Breast epithelium (tissue), 4 donors: ENCODE measurements around the gene H6PD. TPM values are rescaled to one million over a fixed set of nuclear protein-coding genes. Genes with fewer than 3 reads are reported as not detected.

ENCODE experiments used
- DNase-seq, 2 donors: peaks; one replicate each; pipeline ENCODE4 v3.0.0-alpha.2; 2019; ENCODE audit warnings: low spot score in 2 of 2
- H3K27ac ChIP-seq, 2 donors: fragments of 200-600 bp; sonication (generic) in 1 of 2; one replicate each; pipeline ENCODE4 v1.5.1; 2016 to 2019; ENCODE audit warnings: mild to moderate bottlenecking in 1 of 2
- H3K27me3 ChIP-seq, 2 donors: fragments of 200-600 bp; sonication (generic) in 1 of 2; one replicate each; pipeline versions ENCODE4 v1.5.1 to v1.6.0; 2017 to 2019; ENCODE audit warnings: control low read depth in 1 of 2, mild to moderate bottlenecking in 1 of 2
- H3K36me3 ChIP-seq: fragments of 200-600 bp; one replicate; pipeline ENCODE4 v1.5.1; 2019
- H3K4me1 ChIP-seq, 2 donors: fragments of 200-600 bp; sonication (generic); one replicate each; pipeline ENCODE4 v1.5.1; 2016 to 2019; ENCODE audit warnings: control low read depth in 1 of 2
- H3K4me3 ChIP-seq, 3 donors: fragments of 200-600 bp; sonication (generic); 1 replicate in 2 of 3; 2 replicates in 1 of 3; pipeline ENCODE4 v1.5.1; 2016 to 2019; ENCODE audit warnings: mild to moderate bottlenecking in 3 of 3, moderate library complexity in 2 of 3
- H3K9me3 ChIP-seq, 2 donors: fragments of 200-600 bp; sonication (generic) in 1 of 2; one replicate each; pipeline ENCODE4 v1.5.1; 2016 to 2019; ENCODE audit warnings: control low read depth in 1 of 2
- CTCF ChIP-seq, 3 donors: fragments of 450-650 bp; IDR thresholded peaks; one replicate each; pipeline ENCODE4 v1.5.1; 2016 to 2017; ENCODE audit warnings: antibody characterized with exemption in 3 of 3, mild to moderate bottlenecking in 3 of 3, moderate library complexity in 3 of 3
- POLR2A ChIP-seq: fragments of 450-650 bp; IDR thresholded peaks from one replicate; pipeline ENCODE4 v1.6.1; 2016; ENCODE audit warnings: antibody characterized with exemption, mild to moderate bottlenecking, moderate library complexity
- POLR2AphosphoS5 ChIP-seq, 3 donors: sonication (generic); formaldehyde crosslinking; IDR thresholded peaks; one replicate each; pipeline ENCODE4 v1.6.1; 2017; ENCODE audit warnings: antibody characterized with exemption in 3 of 3
- intact Hi-C: fragments of 100-400 bp; cut with DNase I; formaldehyde crosslinking; loops from one replicate; pipeline ENCODE4 v1.15.1; 2023; ENCODE audit warnings: low total_unique reads
- total RNA-seq, 3 donors: library from RNA; depleted of rRNA; stranded (reverse); fragments of >200 nt; gene quantifications; one replicate each; pipeline ENCODE4 v1.1.0, GENCODE V29; 2016

The H6PD gene
- total RNA-seq, 3 donors from 2014 or later, result 46.4 to 77.4 (median 49.5) TPM

GRCh38 chr1:9202240-9202870, 32.2 kb upstream of the H6PD start:
- TF ChIP-seq POLR2AphosphoS5 (IDR thresholded peaks at IDR 0.05), result no peak
- TF ChIP-seq POLR2A, result no peak
- no peak for TF ChIP-seq CTCF (IDR thresholded peaks at IDR 0.05)
- peak overlapping the region in 2 of 3 donors; percentile 34 to 65 for H3K4me3 ChIP-seq
- H3K27ac ChIP-seq, result no peak overlapping the region
- peaks cover 0 to 8% of the 10 kb centered on the region in 2 donors for H3K4me1 ChIP-seq
- DNase-seq, result no peak
- intact Hi-C loops, result no loop called here
- no peaks in the 10 kb centered on the region for H3K9me3 ChIP-seq
- H3K36me3 ChIP-seq, result no peaks in the 10 kb centered on the region
- peaks cover 0 to 40% of the 10 kb centered on the region in 2 donors for H3K27me3 ChIP-seq

GRCh38 chr1:9203511-9203982, 31.0 kb upstream of the H6PD start:
- no peak for DNase-seq
- Histone ChIP-seq H3K4me3 (no peak overlapping the region), H3K36me3 (no peaks in the 10 kb centered on the region), H3K27me3 (peaks cover 0 to 28% of the 10 kb centered on the region in 2 donors), H3K9me3 (no peaks in the 10 kb centered on the region), H3K27ac (no peak overlapping the region), H3K4me1 (peaks cover 0 to 8% of the 10 kb centered on the region in 2 donors)
- intact Hi-C loops, result no loop called here
- no peak for TF ChIP-seq CTCF (IDR thresholded peaks at IDR 0.05)
- TF ChIP-seq POLR2AphosphoS5 (IDR thresholded peaks at IDR 0.05), result no peak
- no peak for TF ChIP-seq POLR2A

GRCh38 chr1:9204156-9204720, 30.3 kb upstream of the H6PD start:
- no peaks in the 10 kb centered on the region for H3K36me3 ChIP-seq
- no peak overlapping the region for H3K27ac ChIP-seq
- no peak overlapping the region for H3K4me3 ChIP-seq
- H3K9me3 ChIP-seq, result no peaks in the 10 kb centered on the region
- H3K27me3 ChIP-seq, result peaks cover 0 to 22% of the 10 kb centered on the region in 2 donors
- DNase-seq, result no peak
- intact Hi-C loops, result no loop called here
- peaks cover 0 to 8% of the 10 kb centered on the region in 2 donors for H3K4me1 ChIP-seq
- TF ChIP-seq POLR2A (no peak), CTCF (IDR thresholded peaks at IDR 0.05) (no peak), POLR2AphosphoS5 (IDR thresholded peaks at IDR 0.05) (no peak)

- no peak overlapping the region for H3K27ac ChIP-seq
- TF ChIP-seq CTCF (IDR thresholded peaks at IDR 0.05) (no peak), POLR2AphosphoS5 (IDR thresholded peaks at IDR 0.05) (no peak), POLR2A (no peak)
- H3K36me3 ChIP-seq, result no peaks in the 10 kb centered on the region
- H3K9me3 ChIP-seq, result no peaks in the 10 kb centered on the region
- peaks cover 0 to 14% of the 10 kb centered on the region in 2 donors for H3K27me3 ChIP-seq
- DNase-seq, result no peak
- intact Hi-C loops, result no loop called here
- no peak overlapping the region for H3K4me3 ChIP-seq
- H3K4me1 ChIP-seq, result peaks cover 0 to 8% of the 10 kb centered on the region in 2 donors
These were observed 27.5 kb upstream of the H6PD start for GRCh38 chr1:9207086-9207485.

- TF ChIP-seq CTCF (IDR thresholded peaks at IDR 0.05), result no peak
- TF ChIP-seq POLR2A, result no peak
- no peak for TF ChIP-seq POLR2AphosphoS5 (IDR thresholded peaks at IDR 0.05)
- intact Hi-C loops, result no loop called here
These were observed 26.9 kb upstream of the H6PD start for GRCh38 chr1:9207715-9208114.

More at GRCh38 chr1:9207715-9208114, 26.9 kb upstream of the H6PD start:
- Histone ChIP-seq H3K27me3 (peaks cover 0 to 9% of the 10 kb centered on the region in 2 donors), H3K36me3 (no peaks in the 10 kb centered on the region), H3K4me3 (no peak overlapping the region), H3K27ac (no peak overlapping the region), H3K9me3 (no peaks in the 10 kb centered on the region), H3K4me1 (peaks cover 0 to 1% of the 10 kb centered on the region in 2 donors)
- DNase-seq, result no peak
